Hematopoietic multipotent progenitor cell treated with erythropoietin and hydrocortisone succinate and interleukin-3 and kit ligand, for 4 days (in vitro differentiated cells): ENCODE results near the gene CDH4.

Source experiments
- DNase-seq: peaks from one replicate; pipeline ENCODE4 v3.0.0-alpha.2; 2015

Gene CDH4

DNA sequence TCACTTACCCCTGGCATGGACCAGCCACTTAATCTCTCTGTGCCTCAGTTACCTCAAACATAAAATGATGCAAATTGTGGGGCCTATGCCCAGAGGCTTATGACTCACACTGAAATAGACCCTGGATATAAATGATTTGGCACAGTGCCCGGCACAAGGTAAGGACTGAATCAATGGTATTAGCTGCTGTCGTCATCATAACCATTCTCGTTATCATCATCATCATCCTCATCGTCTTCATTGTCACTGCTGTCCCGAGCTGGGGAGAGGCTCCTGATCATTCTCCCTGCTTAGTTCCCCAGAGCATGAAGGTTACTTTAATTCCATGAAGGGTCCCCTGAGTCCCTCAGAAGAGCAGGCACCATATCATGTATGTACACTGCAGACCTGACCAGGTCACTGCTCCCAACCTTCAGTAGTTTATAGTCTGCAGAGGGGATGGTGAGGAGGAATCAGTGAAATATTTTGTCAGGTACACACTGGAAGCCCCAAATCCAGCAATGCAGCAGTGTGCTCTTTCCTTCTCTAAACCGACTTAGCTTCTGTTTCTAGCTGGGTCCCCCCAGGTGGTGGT lies 664.3 kb downstream of the CDH4 start:
- DNase-seq, result no peak

DNA sequence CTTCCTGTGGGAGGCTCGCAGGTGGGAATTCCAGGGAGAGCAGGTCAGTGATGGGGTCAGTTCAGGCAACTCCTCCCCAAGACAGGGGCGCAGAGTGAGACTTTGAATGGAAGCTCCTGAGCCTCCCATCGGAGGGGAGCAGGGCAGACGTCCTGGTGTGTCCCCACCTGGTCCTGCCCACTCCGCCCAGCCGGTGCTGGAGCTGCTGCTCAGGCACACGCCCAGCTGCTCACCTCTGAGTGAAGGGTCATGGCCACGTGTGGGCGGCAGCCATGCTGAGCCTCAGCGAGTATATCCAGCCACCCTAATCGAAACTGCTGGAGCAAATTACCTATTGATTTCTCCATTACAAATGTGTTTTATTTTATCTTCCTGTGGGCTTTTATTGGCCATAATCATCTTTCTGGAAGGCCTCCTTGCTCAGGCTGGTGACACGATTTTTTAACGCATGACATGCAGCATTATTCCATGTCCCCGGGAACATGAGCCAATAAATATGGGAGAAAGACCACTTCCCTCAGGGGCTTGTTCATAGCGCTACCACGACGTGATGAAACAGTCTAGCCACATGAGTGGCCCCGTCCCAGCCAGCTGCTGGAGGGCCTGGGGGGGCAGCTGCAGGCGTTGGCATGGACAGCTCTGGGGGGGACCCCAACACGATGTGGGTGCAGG lies 665.5 kb downstream of the CDH4 start:
- DNase-seq, result no peak

DNA sequence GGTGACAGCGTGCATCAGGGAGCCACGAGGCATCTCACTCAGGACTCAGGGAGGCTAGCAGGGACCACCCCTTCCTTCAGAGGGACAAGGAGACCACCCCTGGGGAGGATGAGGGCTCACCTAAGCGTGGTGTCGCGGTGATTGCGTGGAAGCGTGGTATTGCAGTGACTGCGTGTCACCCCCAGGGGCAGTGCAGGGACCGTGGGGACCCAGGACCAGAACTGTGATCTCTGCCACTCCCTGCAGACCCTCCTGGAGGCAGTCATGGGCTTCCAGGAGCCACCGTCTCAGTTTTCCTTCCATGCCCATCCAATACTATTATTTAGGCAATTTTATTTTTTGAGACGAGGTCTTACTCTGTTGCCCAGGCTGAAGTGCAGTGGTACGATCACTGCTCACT lies 666.5 kb downstream of the CDH4 start:
- no peak for DNase-seq

DNA sequence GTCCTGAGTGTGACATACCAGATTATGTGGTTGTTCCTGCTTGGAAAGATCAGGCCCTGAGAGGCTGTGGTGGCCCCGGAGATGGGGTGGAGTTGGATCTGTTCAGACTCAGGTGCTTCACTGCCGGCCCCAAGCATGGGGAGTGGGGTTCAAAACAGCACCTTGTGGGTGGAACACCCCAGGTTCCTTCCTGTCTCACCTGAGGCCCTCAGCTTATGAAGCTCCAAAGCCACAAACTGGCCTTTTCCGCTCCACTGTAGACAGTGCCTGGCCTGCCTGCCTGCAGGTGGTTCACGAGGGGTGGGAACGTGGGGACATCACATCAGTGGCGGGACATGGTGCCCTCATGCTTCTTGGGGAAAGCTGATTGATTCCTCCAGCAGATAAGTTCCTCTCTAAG lies 667.2 kb downstream of the CDH4 start:
- DNase-seq, result no peak

DNA sequence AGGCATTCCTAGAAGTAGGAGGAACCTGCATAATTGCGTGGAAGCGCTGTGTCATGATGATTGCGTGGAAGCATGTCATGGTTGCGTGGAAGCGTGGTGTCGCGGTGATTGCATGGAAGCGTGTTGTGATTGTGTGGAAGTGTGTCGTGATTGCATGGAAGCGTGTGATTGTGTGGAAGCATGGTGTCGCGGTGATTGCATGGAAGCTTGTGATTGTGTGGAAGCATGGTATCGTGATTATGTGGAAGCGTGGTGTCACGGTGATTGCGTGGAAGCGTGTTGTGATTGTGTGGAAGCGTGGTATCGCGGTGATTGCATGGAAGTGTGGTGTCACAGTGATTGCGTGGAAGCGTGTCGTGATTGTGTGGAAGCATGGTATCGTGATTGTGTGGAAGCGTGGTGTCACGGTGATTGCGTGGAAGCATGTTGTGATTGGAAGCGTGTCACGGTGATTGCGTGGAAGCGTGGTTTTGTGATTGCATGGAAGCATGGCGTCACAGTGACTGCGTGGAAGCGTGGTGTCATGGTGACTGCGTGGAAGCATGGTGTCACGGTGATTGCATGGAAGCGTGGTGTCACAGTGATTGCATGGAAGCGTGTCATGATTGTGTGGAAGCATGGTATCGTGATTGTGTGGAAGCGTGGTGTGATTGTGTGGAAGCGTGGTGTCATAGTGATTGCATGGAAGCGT lies 667.8 kb downstream of the CDH4 start:
- DNase-seq, result no peak

DNA sequence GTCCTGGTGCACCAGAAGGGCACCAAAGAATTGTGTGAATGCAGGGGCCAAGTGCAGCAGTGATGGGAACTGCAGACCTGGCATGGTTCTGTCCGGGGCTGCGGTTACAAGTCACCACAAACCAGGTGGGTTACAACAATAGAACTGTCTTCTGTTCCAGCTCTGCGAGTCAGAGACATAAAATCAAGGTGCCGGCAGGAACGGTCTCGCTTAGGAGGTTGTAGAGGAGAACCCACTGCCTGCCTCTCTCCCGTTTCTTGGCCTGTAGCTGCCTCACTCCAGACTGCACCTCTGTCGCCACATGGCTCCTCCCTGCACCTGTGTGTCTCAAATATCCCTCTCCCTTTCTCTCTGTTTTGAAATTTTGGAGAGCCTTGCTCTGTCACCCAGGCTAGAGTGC lies 670.4 kb downstream of the CDH4 start:
- no peak for DNase-seq

DNA sequence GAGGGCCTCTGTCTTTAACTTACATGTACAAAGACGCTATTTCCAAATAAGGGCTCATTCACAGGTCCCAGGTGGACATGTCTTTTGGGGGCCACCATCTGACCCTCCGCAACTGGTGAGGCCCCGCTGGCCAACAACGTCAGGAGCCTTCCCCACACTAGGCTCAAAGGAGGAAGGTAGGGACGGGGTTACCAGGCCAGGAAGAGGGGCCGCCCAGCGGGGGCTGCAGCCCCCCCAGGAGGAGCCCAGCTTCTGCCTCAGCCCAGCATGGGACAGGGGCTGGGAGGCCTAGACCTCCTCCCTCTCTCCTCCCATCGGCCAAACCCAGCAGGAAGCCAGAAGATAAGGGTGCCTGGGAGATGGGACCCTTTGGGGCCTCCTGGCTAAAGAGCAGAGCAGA lies 670.9 kb downstream of the CDH4 start:
- DNase-seq, result no peak

DNA sequence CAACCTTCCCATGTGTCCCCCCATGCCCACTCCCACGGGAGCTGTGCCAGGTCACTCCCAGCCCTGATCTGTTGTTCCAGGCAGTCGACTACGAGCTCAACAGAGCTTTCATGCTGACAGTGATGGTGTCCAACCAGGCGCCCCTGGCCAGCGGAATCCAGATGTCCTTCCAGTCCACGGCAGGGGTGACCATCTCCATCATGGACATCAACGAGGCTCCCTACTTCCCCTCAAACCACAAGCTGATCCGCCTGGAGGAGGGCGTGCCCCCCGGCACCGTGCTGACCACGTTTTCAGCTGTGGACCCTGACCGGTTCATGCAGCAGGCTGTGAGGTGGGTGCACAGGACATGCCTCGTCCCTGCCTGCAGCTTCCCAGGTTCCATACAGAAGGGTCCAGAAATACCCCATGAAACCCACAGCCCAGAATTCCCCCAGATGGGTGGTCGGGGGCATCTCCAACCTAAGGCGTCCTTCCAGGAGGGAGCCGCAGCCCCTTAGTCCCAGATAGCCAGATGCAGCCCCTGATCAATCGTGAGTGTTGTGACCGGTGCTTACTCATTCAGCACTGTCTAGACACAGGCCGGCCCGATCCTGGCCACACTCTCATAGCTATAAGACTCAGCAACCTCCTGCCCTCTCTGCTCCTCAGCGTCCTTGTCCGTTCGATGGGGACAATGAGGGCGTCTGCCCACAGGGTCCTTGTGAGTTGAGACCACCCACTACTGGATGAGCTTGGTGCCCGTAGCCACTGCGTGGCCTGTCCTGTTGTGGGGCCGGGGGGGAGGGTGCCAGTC lies 671.5 kb downstream of the CDH4 start:
- DNase-seq, result no peak

DNA sequence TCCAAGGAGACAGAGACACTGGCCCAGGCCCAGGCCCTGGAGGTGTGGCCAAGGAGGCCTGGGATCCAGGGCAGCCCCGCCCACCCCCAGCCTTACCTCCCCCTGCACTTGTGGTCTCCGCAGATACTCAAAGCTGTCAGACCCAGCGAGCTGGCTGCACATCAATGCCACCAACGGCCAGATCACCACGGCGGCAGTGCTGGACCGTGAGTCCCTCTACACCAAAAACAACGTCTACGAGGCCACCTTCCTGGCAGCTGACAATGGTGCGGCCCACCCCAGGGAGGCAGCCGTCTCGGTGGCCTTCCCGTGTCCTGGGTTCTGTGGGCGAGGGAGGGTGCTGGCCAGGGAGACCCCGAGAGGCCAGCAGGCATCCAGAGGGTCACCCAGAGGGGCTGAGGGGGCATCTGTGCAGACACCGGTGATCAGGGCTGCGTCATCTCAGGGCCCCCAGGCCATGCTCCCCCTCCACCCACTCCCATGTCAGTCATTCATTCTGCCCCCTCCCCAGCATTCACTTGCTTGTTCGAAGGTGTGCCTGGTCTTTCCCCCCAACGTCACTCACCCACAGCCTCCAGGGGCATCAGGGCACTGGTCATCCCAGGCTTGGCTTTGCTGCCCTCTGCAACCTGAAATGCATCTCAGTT lies 672.3 kb downstream of the CDH4 start:
- no peak for DNase-seq

DNA sequence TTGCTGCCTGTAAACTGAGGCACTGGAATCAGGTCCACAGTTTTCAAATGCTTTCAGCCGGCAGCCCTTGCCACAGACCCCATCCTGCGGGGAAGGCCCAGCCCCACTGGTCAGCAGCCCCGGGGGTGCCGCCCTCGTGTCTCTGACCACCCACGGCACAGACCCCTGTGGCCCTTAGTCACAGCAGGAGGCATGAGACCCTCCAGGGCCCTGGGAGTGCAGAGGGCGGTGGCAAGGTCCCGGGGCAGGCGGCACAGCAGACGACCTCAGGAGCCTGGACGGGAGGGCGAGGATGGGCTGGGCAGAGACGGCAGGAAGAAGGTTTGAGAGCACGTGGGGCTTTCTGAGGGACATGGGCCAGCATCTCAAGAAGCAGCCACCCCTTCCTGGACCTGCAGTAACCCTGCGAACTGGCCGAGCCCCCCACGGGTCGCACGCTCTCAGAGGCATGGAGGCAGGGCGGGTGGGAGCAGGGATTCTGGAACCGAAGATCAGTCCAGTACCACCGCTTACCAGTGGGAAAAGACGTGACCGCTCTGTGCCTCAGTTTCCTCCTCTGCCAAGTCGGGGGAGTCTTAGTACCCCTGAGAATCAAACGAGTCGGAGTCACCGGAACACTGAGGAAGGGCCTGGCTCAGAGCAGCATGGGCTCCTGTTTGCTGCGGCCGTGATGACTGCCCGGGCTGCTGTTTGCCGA lies 672.9 kb downstream of the CDH4 start:
- DNase-seq, result no peak

DNA sequence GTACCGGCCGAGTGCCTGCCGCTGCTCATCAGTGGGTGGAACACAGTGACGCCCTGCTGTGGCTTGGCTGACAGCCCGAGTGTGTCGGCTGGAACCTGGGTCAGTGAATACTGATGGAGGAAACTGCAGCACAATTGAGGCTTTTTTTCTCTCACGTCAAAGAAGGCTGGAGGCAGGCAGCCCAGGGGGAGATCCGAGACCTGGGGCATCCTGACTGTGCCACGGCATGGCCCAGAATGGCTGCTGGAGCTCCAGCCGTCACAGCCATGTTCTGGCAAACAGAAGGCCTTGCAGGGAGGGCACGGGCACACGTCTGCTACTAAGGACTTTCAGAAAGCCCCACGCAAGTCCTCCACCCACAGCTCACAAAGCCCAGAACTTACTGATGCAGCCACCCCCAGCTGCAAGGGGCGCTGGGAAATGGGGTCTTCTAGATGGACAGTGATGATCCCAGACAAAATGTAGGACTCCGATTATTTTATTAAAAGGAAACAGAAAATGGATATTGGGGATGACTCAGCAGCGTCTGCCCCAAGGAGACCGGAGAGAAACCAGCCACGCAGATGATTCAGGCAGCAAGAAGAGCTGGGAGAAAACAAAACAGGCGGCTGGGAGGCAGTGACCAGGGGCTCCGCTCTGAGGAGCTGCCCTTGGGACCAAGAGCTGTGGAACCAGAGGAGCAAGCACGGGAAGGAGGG lies 673.6 kb downstream of the CDH4 start:
- no peak for DNase-seq

DNA sequence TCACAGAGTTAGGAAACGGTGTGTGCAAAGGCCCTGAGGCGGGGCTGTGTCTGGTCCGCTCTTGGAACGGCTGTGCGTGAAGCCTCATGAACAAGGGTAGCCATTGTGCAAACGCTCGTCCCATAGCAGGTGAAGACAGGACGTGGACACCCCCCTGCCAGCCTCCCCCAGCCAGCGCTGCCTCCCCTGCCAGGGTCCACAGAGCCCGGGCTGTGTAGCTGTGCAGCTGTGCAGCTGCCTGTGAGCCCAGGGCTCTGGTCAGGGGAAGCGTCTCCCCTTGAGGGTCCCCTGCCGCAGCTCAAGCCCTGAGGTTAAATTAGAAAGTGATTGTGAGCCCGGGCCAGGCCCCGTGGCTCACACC lies 674.2 kb downstream of the CDH4 start:
- no peak for DNase-seq

DNA sequence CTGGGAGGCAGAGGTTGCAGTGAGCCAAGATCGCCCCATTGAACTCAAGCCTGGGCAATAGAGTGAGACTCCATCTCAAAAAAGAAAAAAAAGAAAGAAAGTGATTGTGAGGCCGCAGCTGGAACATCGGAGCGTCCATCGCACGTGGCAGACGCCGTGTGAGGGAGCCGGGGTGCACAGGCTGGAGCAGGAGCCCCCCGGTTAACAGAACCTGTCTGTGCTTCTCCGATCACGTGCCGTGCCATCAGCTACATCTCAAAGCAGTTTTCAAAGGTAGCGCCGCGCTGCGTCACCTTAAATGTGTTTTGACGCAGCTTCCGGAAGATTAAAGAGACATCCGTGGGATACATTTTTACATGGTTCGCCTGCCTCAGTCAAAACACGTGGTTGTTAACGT lies 674.7 kb downstream of the CDH4 start:
- DNase-seq, result no peak

DNA sequence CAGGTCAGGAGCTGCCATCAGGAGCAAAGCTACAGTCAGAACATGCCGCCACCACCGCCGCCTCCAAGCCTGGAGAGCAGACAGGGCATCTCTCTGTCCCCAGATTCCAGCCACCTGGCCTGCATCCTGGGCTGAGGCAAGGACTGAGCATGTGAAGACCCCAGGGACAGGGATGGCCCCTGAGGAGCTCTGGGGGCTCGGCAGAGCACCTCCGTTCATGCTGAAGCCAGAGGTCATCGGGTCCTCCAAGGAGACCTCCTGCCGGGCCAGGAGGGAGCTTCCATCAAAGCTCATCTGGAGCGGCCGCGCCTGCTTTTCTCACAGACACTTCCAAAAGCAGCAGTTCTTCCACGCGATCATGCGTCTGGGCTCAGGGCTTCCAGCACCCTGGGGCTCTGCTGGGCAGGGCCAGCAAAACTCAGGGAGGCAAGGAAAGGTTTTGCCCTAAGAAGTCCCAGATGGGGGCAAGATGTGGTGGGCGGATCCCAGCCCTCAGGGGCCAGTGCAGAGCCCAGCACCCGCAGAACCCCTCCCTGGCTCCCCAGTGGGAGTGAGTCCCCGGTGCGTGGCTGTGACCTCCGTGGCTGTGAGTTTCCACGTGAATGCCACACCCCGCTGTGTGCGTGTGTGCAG lies 675.2 kb downstream of the CDH4 start:
- no peak for DNase-seq

DNA sequence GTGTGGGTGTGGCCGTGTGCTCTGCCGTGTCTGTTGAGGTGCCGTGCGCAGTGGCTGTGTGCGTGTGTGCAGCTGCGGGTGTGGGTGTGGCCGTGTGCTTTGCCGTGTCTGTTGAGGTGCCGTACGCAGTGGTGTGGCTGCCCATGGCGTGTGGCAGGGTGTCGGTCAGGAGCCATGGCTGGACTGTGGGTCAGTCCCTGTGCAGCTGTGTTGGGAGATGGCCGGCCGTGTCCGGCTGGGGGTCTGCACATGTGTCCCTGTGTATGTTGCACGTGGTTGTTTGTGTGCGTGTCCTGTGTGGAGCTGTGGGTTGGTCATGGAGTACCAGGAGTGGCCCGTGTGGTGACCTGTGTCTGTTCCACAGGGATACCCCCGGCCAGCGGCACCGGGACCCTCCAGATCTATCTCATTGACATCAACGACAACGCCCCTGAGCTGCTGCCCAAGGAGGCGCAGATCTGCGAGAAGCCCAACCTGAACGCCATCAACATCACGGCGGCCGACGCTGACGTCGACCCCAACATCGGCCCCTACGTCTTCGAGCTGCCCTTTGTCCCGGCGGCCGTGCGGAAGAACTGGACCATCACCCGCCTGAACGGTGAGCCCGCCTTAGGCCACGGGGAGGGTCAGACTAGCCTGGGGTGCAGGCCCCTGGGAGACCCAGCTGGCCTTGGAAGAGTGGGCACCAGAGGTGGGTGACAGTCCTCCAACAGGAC lies 675.9 kb downstream of the CDH4 start:
- no peak for DNase-seq

DNA sequence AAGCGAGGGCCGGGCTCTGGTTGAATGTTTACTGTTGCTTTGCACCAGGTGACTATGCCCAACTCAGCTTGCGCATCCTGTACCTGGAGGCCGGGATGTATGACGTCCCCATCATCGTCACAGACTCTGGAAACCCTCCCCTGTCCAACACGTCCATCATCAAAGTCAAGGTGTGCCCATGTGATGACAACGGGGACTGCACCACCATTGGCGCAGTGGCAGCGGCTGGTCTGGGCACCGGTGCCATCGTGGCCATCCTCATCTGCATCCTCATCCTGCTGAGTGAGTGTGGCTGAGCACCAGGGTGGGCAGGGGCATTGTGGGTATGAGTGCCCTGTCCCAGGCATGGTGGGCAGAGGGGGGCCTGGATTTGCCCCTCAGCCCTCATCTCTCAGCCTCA lies 677.5 kb downstream of the CDH4 start:
- no peak for DNase-seq

DNA sequence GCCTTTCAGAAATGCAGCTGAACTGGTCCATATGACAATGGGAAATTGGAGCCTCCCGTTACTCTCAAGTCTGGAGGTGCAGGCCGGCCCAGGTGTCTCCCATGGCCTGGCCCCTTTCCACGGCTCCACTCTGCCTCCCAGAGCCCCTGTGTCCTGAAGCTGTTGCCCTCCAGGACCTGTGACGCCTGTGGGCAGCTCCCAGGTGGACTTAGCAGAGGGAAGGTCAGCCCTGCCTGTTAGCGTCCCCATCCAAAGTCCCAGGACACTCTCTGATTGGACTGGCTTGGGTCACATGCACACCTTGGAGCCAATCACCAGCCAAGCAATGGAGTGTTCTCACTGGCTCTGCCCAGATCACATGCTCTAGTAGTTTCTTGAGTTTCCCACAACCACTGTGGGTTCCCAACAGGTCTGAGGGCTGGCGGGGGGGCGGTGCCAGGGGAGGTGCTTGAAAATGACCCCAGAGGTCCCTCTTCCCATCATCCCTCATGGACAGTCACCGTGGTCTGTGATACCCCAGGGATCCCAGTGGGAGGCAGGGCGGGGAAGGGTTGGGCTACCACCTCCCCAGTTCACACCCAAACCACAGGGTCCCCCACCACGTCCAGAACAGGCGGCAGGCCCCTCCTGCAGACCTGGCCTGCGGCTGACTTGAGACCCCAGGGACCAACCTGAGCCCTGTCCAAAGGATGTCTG lies 678.1 kb downstream of the CDH4 start:
- no peak for DNase-seq

DNA sequence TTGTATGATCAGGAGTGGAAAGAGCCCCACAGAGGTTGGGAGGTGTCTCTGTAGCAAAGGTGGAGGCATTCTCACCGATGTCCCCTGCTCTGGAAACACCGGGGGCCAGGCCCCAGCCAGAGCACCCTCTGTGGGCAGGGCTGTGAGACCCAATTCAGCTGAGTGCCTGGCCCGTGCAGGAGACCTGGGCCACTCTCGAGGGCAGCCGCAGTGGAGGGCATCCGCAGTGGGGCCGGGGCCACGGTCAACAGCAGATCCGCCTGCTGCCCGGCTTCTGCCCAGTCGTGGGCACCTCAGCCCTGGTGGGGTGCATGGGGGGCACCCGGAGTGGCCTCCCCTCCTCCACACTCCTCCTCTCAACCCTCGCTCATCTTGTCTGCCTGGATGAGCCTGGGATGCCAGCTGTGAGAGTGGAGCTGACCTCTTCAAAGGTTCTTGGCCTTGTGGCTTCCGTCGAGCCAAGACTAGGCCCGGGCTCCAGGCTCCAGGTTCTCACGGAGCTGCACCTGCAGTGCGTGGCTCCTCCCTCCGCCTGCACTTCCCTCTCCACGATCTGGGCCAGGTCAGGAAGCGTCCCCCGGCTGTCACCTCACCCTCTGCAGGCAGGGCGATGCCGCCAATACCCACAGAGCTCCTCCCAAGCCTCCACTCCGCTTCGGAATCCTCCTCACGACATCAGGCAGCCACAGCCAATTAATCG lies 678.9 kb downstream of the CDH4 start:
- DNase-seq, result no peak

DNA sequence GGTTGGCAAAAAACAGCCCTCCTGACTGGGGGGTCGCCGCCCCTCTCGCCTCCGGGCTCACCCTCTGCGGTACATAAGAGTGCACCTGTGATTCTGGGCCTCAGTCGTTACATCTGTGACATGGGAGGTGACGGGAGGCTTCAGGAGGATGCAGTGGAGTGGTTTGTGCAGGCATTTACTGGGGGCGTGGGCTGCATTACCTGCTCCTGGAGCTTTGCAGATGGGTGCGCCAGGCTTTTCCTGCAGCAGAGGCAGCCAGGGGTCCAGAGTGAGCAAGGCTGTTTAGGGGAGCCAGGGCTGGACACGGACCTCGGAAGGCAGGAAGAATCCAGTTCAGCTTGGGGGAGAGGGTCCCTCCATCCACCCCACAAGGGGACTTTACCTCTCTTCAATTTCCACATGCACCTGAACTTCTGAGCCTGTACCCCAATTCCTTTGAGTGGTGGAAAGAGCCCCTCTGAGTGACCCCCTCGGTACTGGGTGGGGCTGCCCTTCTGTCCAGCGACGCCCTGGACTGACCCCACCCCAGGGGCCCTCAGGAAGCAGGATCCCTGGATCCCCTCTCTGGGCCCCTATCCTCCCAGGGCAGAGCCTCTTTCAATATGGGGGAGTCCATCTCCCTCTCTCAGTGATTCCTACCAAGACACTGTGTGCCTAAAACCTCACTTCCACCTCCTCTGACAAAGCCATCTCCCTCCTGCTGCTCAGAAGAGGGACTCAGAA lies 679.6 kb downstream of the CDH4 start:
- DNase-seq, result no peak
